GM21367 (cell line): Measurements from ENCODE around the gene KRT76.
"Not testable (repeated sequence)": the region's sequence is repeated elsewhere in the genome, so short reads cannot be mapped to it uniquely, and the experiment has no call there.

Experiments used
- ATAC-seq: cut with Tn5 transposase; IDR thresholded peaks from one replicate; pipeline ENCODE4 v1.9.1; 2021; ENCODE audit not compliant: unreplicated experiment

The KRT76 gene

DNA sequence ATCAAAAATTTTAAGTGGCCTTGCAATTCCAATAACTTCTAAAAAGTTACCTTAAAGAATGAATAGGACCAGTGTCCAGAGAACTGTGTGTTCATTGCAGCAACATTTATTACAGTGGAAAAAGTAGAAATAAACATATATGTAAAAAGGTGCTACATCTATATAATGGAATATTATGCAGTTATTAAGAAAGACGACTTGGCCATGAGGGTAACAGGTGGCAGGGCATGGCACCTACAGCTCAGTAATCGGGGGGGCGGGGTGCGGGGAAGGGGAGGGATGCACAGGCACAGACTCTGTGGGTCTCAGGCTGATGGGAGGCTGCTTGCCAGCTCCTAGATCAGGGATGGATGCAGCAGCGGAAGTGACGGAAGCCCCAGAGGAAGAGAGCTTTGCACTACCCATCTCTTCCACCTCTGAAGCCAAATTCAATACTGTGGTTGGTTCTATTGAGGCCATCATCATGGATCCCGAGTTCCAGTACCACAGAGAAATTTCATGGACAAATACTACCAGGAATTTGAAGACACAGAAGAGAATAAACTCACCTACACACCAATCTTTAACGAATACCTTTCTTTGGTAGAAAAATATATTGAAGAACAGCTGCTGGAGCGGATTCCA lies 14.0 kb downstream of the KRT76 start:
- ATAC-seq = no peak

GRCh38 chr12:52761802-52762201 lies 15.3 kb downstream of the KRT76 start:
- no peak for ATAC-seq

DNA sequence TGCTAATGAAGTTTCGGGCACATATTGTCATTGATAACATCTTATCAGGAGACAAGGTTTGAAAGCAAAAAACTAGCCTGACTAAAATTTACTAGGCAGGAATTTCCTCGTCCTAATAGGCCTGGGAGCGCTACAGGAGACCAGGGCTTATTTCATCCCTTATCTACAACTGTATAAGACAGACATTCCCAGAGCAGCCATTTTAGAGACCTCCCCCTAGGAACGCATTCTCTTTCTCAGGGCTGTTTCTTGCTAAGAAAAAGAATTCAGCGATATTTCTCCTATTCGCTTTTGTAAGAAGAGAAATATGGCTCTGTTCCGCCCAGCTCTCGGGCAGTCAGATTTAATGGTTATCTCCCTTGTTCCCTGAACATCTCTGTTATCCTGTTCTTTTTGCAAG lies 15.9 kb downstream of the KRT76 start:
- ATAC-seq = not testable (repeated sequence)

DNA sequence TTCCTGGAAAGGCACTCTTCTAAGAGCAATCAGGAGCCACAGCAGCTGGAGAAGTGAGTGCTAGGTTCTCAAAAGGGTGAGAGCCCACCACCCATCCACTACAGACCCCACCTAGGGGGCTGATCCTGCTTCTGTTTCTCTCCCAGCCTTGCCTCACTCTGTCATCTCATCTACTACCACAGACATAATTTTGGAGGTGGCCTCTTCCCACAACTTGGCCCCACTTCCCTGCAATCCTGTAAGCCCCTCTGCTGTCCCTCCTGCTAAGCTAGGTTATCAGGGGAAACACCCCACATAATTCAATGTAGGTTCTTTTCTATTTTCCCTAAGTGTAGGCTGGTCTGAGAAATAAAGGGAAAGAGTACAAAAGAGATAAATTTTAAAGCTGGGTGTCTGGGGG lies 16.5 kb downstream of the KRT76 start:
- no peak for ATAC-seq

GRCh38 chr12:52759695-52760094 lies 17.4 kb downstream of the KRT76 start:
- no peak for ATAC-seq

DNA sequence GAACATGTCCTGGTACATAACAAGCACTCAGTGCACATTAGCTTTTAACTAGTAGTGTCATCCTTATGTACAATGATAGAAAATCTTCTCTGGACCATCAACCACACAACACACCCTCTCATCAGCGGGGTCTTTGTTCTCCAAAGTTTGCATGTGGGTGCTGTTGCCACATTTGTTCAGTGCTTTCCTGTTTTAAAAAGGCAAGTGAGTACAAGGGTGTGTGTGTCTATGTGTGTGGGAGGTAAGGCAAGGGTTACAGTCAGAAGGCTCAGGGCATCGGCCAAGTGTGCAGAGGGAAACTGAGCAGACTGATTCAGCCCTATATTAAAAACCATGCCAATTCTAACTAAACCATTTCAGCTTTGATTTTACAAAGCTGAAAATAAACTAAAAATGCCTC lies 17.9 kb downstream of the KRT76 start:
- no peak for ATAC-seq

DNA sequence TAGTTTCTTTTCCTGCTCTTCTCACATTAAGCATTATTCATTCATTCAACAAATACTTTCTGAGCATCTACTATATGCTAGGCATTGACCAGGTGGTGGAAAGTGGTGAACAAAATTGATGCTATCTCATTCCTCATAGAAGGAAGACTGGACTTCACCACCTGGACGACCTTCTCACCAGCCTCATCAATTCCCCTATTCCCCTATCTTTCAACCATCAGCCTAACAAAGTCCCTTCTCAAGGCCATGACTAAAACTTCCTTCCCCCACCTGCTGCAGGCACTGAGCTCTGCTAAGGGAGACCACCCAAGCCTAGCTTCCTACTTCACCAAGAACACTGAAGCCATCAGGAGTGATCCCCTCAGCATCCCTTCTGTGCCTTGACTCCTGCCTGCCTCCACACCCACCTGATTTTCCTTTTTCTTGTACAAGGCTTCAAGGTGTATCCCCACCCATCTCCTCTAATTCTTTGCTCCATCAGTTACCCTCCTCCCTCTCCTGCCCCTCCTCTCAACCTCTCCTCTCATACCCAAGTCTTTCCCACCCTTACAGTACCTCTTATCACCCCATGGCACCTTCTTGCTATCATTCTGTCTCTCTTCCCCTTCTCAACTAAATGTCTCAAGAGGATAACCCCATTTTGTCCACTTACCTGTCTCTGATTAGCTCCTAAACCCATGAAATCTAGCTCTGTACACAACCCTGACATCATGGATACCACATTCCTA lies 19.5 kb downstream of the KRT76 start:
- no peak for ATAC-seq

DNA sequence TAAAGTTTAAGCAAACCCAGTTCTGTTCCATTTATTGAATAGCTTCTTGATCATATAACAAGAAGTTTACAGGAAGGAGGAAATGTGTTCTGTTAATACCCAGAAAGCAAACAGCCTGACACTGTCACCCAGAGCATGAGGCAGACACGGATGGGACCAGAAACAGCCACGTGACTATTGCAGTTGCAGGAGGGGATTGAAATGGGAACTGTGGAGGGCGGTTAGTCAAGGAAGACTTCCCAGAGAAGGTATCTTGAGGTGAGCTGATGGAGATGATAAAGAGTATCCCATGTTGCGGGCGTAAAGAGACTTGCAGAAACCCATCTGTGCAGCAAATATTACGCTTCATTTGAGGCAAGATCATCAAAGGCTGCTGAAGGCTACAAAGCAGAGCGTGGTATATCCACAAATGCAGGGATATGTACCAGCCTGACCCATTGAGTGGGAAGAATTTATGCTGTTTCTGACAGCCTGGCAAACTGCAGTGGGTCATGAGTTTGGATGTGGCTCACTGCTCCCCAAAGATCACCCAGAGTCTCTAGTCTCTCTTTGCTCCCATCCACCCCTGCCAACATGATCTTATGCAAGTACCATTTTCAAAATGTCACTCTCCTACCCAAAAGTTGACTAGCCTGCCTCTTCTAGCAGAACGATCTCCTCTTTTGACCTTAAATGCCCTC lies 20.7 kb downstream of the KRT76 start:
- no peak for ATAC-seq

- ATAC-seq = no peak
These were observed 21.6 kb downstream of the KRT76 start for GRCh38 chr12:52755533-52755932.

DNA sequence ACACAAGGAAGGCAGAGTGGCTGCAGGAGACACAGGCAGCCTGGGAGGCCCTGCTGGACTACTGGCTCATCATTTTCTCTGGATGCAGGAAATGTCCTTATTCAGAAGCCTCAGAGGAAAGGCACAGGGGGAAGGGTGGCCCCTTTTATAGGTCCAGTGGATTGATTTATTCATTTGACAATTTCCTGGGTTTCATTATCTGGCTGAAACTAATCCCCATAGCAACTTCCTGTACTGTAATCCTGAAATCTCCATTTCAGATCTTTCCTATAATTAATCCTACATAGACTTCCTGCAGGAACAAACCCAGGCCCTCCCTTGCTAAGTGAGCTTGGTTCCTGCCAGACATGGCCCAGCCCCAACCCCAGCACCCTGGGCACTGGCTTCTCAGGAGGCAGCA lies 23.0 kb downstream of the KRT76 start:
- no peak for ATAC-seq

DNA sequence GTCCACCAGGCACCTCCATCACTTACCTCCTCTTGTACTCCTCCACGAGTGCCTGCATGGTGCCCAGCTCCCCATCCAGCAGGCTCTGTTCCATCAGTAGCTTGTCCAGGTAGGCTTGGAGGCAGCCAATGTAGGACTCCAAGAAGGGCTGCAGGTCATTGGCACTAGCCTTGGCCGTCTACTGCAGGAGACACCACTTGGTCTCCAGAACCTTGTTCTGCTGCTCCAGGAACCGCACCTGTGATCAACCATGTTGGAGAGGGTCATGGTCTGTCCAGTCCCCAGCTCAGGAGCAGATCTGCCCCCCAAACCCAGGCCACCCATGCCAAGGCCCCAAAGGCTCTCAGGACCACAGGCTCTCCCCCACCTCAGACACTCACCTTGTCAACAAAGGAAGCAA lies 23.9 kb downstream of the KRT76 start:
- no peak for ATAC-seq

DNA sequence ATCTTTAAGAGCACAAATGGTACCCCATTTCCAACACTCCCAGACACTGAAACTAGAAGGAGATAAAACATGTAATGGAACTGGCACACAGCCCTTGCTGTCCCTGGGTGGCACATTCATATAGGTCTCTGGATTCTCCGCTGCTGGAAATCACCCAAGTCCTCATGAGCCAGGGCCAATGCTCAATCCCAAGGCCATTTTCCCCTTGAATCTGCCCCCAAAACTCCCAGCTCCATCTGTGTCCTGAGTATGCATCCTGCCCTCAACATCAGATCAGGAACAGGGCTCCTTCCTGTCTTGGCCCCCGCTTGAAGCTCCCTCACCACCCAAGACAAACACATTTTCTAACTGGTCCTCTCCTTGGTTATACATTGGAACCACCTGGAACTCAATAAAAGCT lies 24.6 kb downstream of the KRT76 start:
- ATAC-seq = no peak

DNA sequence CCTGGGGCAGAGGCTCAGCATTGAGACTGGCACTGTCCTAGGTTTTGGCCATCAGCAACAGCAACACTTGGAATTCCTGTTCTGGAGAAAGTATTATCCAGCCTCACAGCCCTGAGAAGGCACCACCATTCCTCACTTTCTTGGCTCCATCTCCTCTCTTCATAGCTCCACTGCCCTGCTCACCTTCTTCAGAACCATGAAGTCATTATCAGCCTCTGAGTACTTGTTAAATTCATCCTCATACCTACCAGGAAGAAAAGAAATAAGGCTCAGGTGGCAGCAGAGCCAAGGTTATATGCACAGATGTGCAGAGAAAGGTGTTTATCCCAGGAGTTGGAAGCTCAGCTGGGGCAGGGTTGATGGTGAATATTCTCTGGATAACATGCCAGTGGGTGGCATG lies 25.4 kb downstream of the KRT76 start:
- no peak for ATAC-seq

GRCh38 chr12:52750532-52750931 lies 26.6 kb downstream of the KRT76 start:
- not testable (repeated sequence) for ATAC-seq

DNA sequence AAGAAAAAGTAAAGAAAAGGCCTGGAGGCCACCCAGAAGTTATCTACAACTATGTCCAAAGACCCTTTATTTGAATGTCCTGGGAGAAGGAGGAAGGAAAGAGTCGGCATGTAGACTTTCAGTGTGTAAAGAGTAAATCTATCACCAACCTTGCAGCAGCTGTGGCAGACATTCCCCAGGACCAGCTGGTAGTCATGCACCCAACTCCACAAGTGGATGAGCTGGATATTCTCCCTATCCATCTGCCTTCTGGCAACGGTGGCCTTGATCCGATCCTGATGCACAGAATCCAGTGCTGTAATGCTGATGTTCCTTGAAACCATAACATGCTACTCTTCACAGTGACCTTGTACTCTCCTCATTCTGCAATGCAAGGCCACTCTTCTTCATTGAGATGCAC lies 27.3 kb downstream of the KRT76 start:
- ATAC-seq = no peak

GRCh38 chr12:52748578-52748977 lies 28.6 kb downstream of the KRT76 start:
- ATAC-seq = no peak

GRCh38 chr12:52745554-52745953 lies 31.6 kb downstream of the KRT76 start:
- no peak for ATAC-seq

DNA sequence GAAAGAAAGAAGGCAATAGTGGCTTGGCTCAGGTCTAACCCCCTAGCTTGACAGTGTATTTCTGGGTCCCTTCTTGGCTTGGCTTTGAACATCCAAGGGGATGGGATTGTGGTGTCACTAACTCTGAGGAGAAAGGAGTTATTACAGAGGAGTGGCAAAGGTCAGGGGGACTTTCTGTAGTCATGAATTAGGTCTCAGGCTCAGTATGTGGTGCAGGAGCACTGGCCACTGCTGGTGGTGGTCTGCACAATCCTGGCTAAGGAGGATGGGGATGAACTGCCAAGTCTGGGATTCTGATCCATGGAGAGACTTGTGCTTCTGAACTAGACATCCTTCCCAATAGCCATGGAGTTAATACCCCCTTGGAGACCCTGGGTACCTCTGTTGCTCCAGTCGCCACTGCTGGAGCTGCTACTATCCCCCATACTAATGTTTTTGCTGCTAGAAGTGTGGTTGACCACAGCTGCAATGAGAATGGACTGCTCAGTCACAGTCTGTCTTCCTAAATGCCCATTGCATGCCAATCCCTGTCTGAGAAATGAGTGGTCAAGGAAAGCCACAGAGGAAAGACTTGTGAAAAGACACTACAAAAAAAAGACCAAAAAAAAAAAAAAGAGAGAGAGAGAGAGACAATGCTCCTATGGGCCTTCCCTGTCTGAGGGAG lies 32.5 kb downstream of the KRT76 start:
- no peak for ATAC-seq

GRCh38 chr12:52742822-52743457 lies 34.2 kb downstream of the KRT76 start:
- no peak for ATAC-seq

GRCh38 chr12:52742196-52742580 lies 35.0 kb downstream of the KRT76 start:
- ATAC-seq = no peak
